Measurements from ENCODE around the gene PACRG. TPM values are rescaled to one million over a fixed set of nuclear protein-coding genes. Genes with fewer than 3 reads are reported as not detected.
A peak's percentile ranks its signal among the peaks of the same experiment; 100 is the strongest.

PACRG gene
- polyA plus RNA-seq, 1 of the 3 experiments (the other 2 are of a cell fraction): 0.56 TPM

- Histone ChIP-seq H3K9ac (no peak overlapping the region), H3K9me2 (no peaks in the 10 kb centered on the region), H3K27ac (ENCODE audit: low read depth in 2 of 2, low read length in 1 of 2) (peak overlapping the region; percentile 16 to 85; a peak in 3 of 4 replicates), H3K4me3 (ENCODE audit: low read depth in 2 of 2, low read length in 1 of 2) (no peak overlapping the region), H3K36me3 (replicated peaks in 1 of 2; ENCODE audit: control insufficient read depth in 1 of 2, insufficient read depth in 2 of 2, low read length in 1 of 2) (no peaks in the 10 kb centered on the region), H3F3A (replicated peaks; ENCODE audit: insufficient read depth) (peaks cover 12% of the 10 kb centered on the region), H3K79me2 (ENCODE audit: insufficient read depth) (no peaks in the 10 kb centered on the region), H4K20me1 (ENCODE audit: insufficient read depth) (no peaks in the 10 kb centered on the region), H3K9me3 (no peaks in the 10 kb centered on the region), H3K27me3 (ENCODE audit: insufficient read depth) (no peaks in the 10 kb centered on the region), H3K4me2 (peak overlapping the region; percentile 39), H2AFZ (ENCODE audit: low read depth) (no peak overlapping the region; the same call in 1 of the 2 replicates), H3K4me1 (ENCODE audit: control insufficient read depth in 1 of 2, insufficient read depth in 2 of 2, low read depth in 1 of 2, low read length in 1 of 2) (peaks cover 2 to 12% of the 10 kb centered on the region in 2 experiments; a peak in 2 of 4 replicates)
- WGBS (ENCODE audit: low lambda C conversion rate): 14% methylated on average over 6 of the region's 6 CpGs
- DNase-seq: no peak
- ChIA-PET CTCF (interaction anchor here (1.5 kb wide), 1 partner anchor 108 kb away, joined by 5 read pairs; no protein-coding TSS in a partner anchor), POLR2A (no interaction called here)
- TF ChIP-seq CTCF (IDR thresholded peaks at IDR 0.05) (no peak), GATA2 (CRISPR knock-in tag; IDR thresholded peaks at IDR 0.05) (no peak), ELF1 (IDR thresholded peaks at IDR 0.05) (peak; percentile 52; the same call in 1 of the 2 replicates), MEF2A (IDR thresholded peaks at IDR 0.05; ENCODE audit: borderline replicate concordance, low read depth) (peak; percentile 88), RFX5 (IDR thresholded peaks at IDR 0.05; ENCODE audit: low read length) (no peak), RAD21 (IDR thresholded peaks at IDR 0.05; ENCODE audit: low read length) (no peak), SMC3 (IDR thresholded peaks at IDR 0.05; ENCODE audit: low read depth, low read length) (no peak), EP300 (IDR thresholded peaks at IDR 0.05; ENCODE audit: borderline replicate concordance in 1 of 2, low read depth in 1 of 2, low read length in 1 of 2) (peak in 1 of 2 experiments; percentile 87; a peak in 2 of 4 replicates), EZH2phosphoT487 (IDR thresholded peaks at IDR 0.05; ENCODE audit: borderline replicate concordance, low read depth) (no peak), NFIC (IDR thresholded peaks at IDR 0.05; ENCODE audit: borderline replicate concordance) (peak; percentile 97), TEAD4 (IDR thresholded peaks at IDR 0.05; ENCODE audit: borderline replicate concordance, insufficient read depth) (peak; percentile 73; the same call in 1 of the 2 replicates), FOSL2 (IDR thresholded peaks at IDR 0.05; ENCODE audit: borderline replicate concordance, low read depth) (peak; percentile 75), FOXM1 (IDR thresholded peaks at IDR 0.05; ENCODE audit: low read depth) (0 out of 2 replicates have a peak, but pooled peaks have one; percentile 37), JUND (IDR thresholded peaks at IDR 0.05) (peak; percentile 89), YY1 (IDR thresholded peaks at IDR 0.05; ENCODE audit: low read depth) (no peak; the same call in 1 of the 2 replicates), POLR2AphosphoS5 (IDR thresholded peaks at IDR 0.05; ENCODE audit: low read depth, low read length) (peak; percentile 56; the same call in 1 of the 2 replicates), RXRA (IDR thresholded peaks at IDR 0.05; ENCODE audit: borderline replicate concordance, low read depth) (peak; percentile 35; the same call in 1 of the 2 replicates), RCOR1 (IDR thresholded peaks at IDR 0.05; ENCODE audit: low read length) (no peak), PBX3 (IDR thresholded peaks at IDR 0.05) (peak; percentile 80), MXI1 (IDR thresholded peaks at IDR 0.05; ENCODE audit: low read depth, low read length) (no peak), TCF12 (IDR thresholded peaks at IDR 0.05) (peak; percentile 92), SIN3A (IDR thresholded peaks at IDR 0.05; ENCODE audit: borderline replicate concordance, low read depth, low read length) (0 out of 2 replicates have a peak, but pooled peaks have one; percentile 21), FOXJ3 (CRISPR knock-in tag; IDR thresholded peaks at IDR 0.05) (no peak), NRF1 (IDR thresholded peaks at IDR 0.05; ENCODE audit: low read depth, low read length) (no peak), TAF1 (IDR thresholded peaks at IDR 0.05; ENCODE audit: borderline replicate concordance, low read depth, low read length) (no peak)
- TF ChIP-seq, protein P1, sequence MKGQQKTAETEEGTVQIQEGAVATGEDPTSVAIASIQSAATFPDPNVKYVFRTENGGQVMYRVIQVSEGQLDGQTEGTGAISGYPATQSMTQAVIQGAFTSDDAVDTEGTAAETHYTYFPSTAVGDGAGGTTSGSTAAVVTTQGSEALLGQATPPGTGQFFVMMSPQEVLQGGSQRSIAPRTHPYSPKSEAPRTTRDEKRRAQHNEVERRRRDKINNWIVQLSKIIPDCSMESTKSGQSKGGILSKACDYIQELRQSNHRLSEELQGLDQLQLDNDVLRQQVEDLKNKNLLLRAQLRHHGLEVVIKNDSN (IDR thresholded peaks at IDR 0.05; ENCODE audit: borderline replicate concordance, low read depth): no peak
- TF ChIP-seq, protein P2, sequence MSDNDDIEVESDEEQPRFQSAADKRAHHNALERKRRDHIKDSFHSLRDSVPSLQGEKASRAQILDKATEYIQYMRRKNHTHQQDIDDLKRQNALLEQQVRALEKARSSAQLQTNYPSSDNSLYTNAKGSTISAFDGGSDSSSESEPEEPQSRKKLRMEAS (IDR thresholded peaks at IDR 0.05; ENCODE audit: low read depth): peak; percentile 51
- TF ChIP-seq, protein P3, sequence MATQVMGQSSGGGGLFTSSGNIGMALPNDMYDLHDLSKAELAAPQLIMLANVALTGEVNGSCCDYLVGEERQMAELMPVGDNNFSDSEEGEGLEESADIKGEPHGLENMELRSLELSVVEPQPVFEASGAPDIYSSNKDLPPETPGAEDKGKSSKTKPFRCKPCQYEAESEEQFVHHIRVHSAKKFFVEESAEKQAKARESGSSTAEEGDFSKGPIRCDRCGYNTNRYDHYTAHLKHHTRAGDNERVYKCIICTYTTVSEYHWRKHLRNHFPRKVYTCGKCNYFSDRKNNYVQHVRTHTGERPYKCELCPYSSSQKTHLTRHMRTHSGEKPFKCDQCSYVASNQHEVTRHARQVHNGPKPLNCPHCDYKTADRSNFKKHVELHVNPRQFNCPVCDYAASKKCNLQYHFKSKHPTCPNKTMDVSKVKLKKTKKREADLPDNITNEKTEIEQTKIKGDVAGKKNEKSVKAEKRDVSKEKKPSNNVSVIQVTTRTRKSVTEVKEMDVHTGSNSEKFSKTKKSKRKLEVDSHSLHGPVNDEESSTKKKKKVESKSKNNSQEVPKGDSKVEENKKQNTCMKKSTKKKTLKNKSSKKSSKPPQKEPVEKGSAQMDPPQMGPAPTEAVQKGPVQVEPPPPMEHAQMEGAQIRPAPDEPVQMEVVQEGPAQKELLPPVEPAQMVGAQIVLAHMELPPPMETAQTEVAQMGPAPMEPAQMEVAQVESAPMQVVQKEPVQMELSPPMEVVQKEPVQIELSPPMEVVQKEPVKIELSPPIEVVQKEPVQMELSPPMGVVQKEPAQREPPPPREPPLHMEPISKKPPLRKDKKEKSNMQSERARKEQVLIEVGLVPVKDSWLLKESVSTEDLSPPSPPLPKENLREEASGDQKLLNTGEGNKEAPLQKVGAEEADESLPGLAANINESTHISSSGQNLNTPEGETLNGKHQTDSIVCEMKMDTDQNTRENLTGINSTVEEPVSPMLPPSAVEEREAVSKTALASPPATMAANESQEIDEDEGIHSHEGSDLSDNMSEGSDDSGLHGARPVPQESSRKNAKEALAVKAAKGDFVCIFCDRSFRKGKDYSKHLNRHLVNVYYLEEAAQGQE (IDR thresholded peaks at IDR 0.05; ENCODE audit: low read depth, low read length): 0 out of 2 replicates have a peak, but pooled peaks have one; percentile 39
Observed at GRCh38 chr6:162964488-162965140, 236.8 kb downstream of the PACRG start.
